IMR-90 (cell line): ENCODE data around the gene GP5. TPM values are rescaled to one million over a fixed set of nuclear protein-coding genes. Genes with fewer than 3 reads are reported as not detected.

Source experiments
- ATAC-seq: fragments of 200-7000 bp; cut with Tn5 transposase; 2 replicates; pipeline ENCODE4 v1.9.1; 2020; ENCODE audit warnings: low read depth, mild to moderate bottlenecking, moderate library complexity
- BruUV-seq: library from RNA; stranded (reverse); fragments of 400-500 nt; replicated peaks from 2 replicates; lab custom pipeline; 2021; lab: Mats Ljungman, UMichigan
- CTCF ChIA-PET: fragments of 300-600 bp; formaldehyde crosslinking; extraction: SDS; loops from one replicate; lab custom pipeline; 2021; ENCODE audit warnings: antibody characterized with exemption; lab: Yijun Ruan, JAX
- POLR2A ChIA-PET: fragments of 300-600 bp; sonication (Branson Sonifier 250); formaldehyde crosslinking; loops from one replicate; lab custom pipeline; 2022; ENCODE audit warnings: antibody characterized with exemption; ENCODE audit not compliant: unreplicated experiment; lab: Charles Lee
- DNase-seq: peaks from one replicate; pipeline ENCODE4 v3.0.0; 2013
- H2AFZ ChIP-seq: replicated peaks from 2 replicates; pipeline ENCODE3; 2013; ENCODE audit warnings: low read length, mild to moderate bottlenecking; ENCODE audit not compliant: poor library complexity
- H2AK5ac ChIP-seq: 2 replicates; pipeline ENCODE4 v1.6.1; 2013; ENCODE audit warnings: low read depth, low read length, inconsistent platforms
- H2AK9ac ChIP-seq: replicated peaks from 2 replicates; pipeline ENCODE3; 2013; ENCODE audit warnings: mild to moderate bottlenecking, low read depth, low read length, moderate library complexity; ENCODE audit not compliant: poor library complexity
- H2BK120ac ChIP-seq: 2 replicates; pipeline ENCODE4 v1.6.1; 2013; ENCODE audit warnings: low read depth, low read length, inconsistent platforms
- H2BK15ac ChIP-seq: 3 replicates; pipeline ENCODE4 v1.6.1; 2013; ENCODE audit warnings: low read depth, low read length, inconsistent platforms
- H2BK20ac ChIP-seq: 2 replicates; pipeline ENCODE4 v1.6.1; 2013; ENCODE audit warnings: low read depth, mild to moderate bottlenecking, inconsistent platforms, low read length, moderate library complexity
- H2BK5ac ChIP-seq: 2 replicates; pipeline ENCODE4 v1.6.1; 2013; ENCODE audit warnings: mild to moderate bottlenecking, low read depth, low read length, inconsistent platforms; ENCODE audit not compliant: poor library complexity, severe bottlenecking
- H3K14ac ChIP-seq: replicated peaks from 2 replicates; pipeline ENCODE4 v1.6.1; 2013; ENCODE audit warnings: low read depth, low read length, inconsistent platforms
- H3K18ac ChIP-seq: 2 replicates; pipeline ENCODE4 v1.6.1; 2013; ENCODE audit warnings: low read depth, low read length, control low read depth
- H3K23ac ChIP-seq: 2 replicates; pipeline ENCODE4 v1.6.1; 2013; ENCODE audit warnings: low read depth, low read length, inconsistent platforms
- H3K27ac ChIP-seq: 2 replicates; pipeline ENCODE4 v1.5.1; 2013; ENCODE audit warnings: mild to moderate bottlenecking, control low read depth, low read length; ENCODE audit not compliant: insufficient read depth
- H3K27me3 ChIP-seq: 2 replicates; pipeline ENCODE4 v1.6.1; 2013; ENCODE audit warnings: low read length; ENCODE audit not compliant: control insufficient read depth, insufficient read depth
- H3K36me3 ChIP-seq: 2 replicates; pipeline ENCODE4 v1.6.1; 2013; ENCODE audit warnings: low read length, mixed read lengths; ENCODE audit not compliant: control insufficient read depth, insufficient read depth
- H3K4ac ChIP-seq: 2 replicates; pipeline ENCODE4 v1.6.1; 2013; ENCODE audit warnings: low read depth, low read length, inconsistent platforms
- H3K4me1 ChIP-seq: 2 replicates; pipeline ENCODE4 v1.6.1; 2013; ENCODE audit warnings: low read length, mixed read lengths; ENCODE audit not compliant: control insufficient read depth, insufficient read depth
- H3K4me2 ChIP-seq: 2 replicates; pipeline ENCODE4 v1.6.1; 2013; ENCODE audit warnings: low read depth, mild to moderate bottlenecking, control low read depth, low read length, moderate library complexity
- H3K4me3 ChIP-seq: 2 replicates; pipeline ENCODE4 v1.5.1; 2013; ENCODE audit warnings: low read depth, mild to moderate bottlenecking, control low read depth, low read length, moderate library complexity; ENCODE audit not compliant: insufficient read depth
- H3K56ac ChIP-seq: 2 replicates; pipeline ENCODE4 v1.6.1; 2013; ENCODE audit warnings: low read length, inconsistent platforms; ENCODE audit not compliant: insufficient read depth; ENCODE audit errors: extremely low read depth
- H3K79me1 ChIP-seq, 2 experiments: 2 replicates each; pipeline ENCODE4 v1.6.1; 2013; ENCODE audit warnings: low read length in 2 of 2, inconsistent platforms in 1 of 2, low read depth in 1 of 2
- H3K9ac ChIP-seq: 2 replicates; pipeline ENCODE4 v1.6.1; 2013; ENCODE audit warnings: low read depth, low read length, control low read depth
- H3K9me1 ChIP-seq: 2 replicates; pipeline ENCODE4 v1.6.1; 2013; ENCODE audit warnings: low read length, inconsistent platforms; ENCODE audit not compliant: insufficient read depth
- H3K9me3 ChIP-seq: 2 replicates; pipeline ENCODE4 v1.6.1; 2013; ENCODE audit warnings: low read length; ENCODE audit not compliant: control insufficient read depth, insufficient read depth
- H4K20me1 ChIP-seq: 2 replicates; pipeline ENCODE4 v1.6.1; 2013; ENCODE audit warnings: low read length, inconsistent platforms; ENCODE audit not compliant: insufficient read depth
- H4K5ac ChIP-seq: 2 replicates; pipeline ENCODE4 v1.6.1; 2013; ENCODE audit warnings: mild to moderate bottlenecking, low read depth, low read length, control low read depth
- H4K8ac ChIP-seq, 2 experiments: 2 replicates each; pipeline ENCODE4 v1.6.1; 2013; ENCODE audit warnings: low read depth in 2 of 2, low read length in 2 of 2, control low read depth in 1 of 2, inconsistent platforms in 1 of 2
- H4K91ac ChIP-seq: 2 replicates; pipeline ENCODE4 v1.6.1; 2013; ENCODE audit warnings: low read depth, low read length, inconsistent platforms; ENCODE audit not compliant: insufficient read depth
- BHLHE40 ChIP-seq: fragments of 150-350 bp; IDR thresholded peaks from 2 replicates; pipeline ENCODE4 v1.6.1; 2016; ENCODE audit warnings: mild to moderate bottlenecking, low read depth, low read length
- CEBPB ChIP-seq: IDR thresholded peaks from 2 replicates; pipeline ENCODE4 v1.6.1; 2012; ENCODE audit warnings: low read depth, low read length, improper control_type of control experiment
- CHD1 ChIP-seq: IDR thresholded peaks from 2 replicates; pipeline ENCODE4 v1.6.1; 2012; ENCODE audit warnings: low read depth, low read length, improper control_type of control experiment
- FOS ChIP-seq: fragments of 150-350 bp; IDR thresholded peaks from 2 replicates; pipeline ENCODE4 v1.6.1; 2016; ENCODE audit warnings: low read depth, low read length
- MAFK ChIP-seq: IDR thresholded peaks from 2 replicates; pipeline ENCODE4 v1.6.1; 2012; ENCODE audit warnings: low read depth, low read length, improper control_type of control experiment
- MAZ ChIP-seq: IDR thresholded peaks from 2 replicates; pipeline ENCODE4 v1.6.1; 2012; ENCODE audit warnings: low read depth, mild to moderate bottlenecking, low read length, improper control_type of control experiment, moderate library complexity, borderline replicate concordance
- MXI1 ChIP-seq: IDR thresholded peaks from 2 replicates; pipeline ENCODE4 v1.6.1; 2012; ENCODE audit warnings: low read depth, mild to moderate bottlenecking, low read length, moderate library complexity, borderline replicate concordance
- NFE2L2 ChIP-seq: fragments of 150-350 bp; IDR thresholded peaks from 2 replicates; pipeline ENCODE4 v1.6.1; 2016; ENCODE audit warnings: low read depth, mild to moderate bottlenecking, low read length
- POLR2A ChIP-seq: IDR thresholded peaks from 2 replicates; pipeline ENCODE4 v1.6.1; 2012; ENCODE audit warnings: mild to moderate bottlenecking, low read depth, low read length
- RAD21 ChIP-seq: IDR thresholded peaks from 2 replicates; pipeline ENCODE4 v1.6.1; 2012; ENCODE audit warnings: low read length, improper control_type of control experiment
- RCOR1 ChIP-seq: IDR thresholded peaks from 2 replicates; pipeline ENCODE4 v1.6.1; 2012; ENCODE audit warnings: mild to moderate bottlenecking, low read length, improper control_type of control experiment; ENCODE audit not compliant: insufficient replicate concordance
- RFX5 ChIP-seq: IDR thresholded peaks from 2 replicates; pipeline ENCODE4 v1.8.0; 2012; ENCODE audit warnings: low read depth, mild to moderate bottlenecking, low read length, moderate library complexity
- SMC3 ChIP-seq: fragments of 150-350 bp; IDR thresholded peaks from 2 replicates; pipeline ENCODE4 v1.6.1; 2016; ENCODE audit warnings: low read depth, mild to moderate bottlenecking, antibody characterized with exemption, low read length, moderate library complexity
- WGBS, 2 experiments: methylation state at CpG; one replicate each; pipeline versions ENCODE4 v1.1.5 to v1.1.7; 2013; ENCODE audit warnings: missing lambda C conversion rate in 2 of 2; ENCODE audit not compliant: insufficient read length in 1 of 2; ENCODE audit errors: extremely low coverage in 2 of 2; 5-methylcytosine and 5-hydroxymethylcytosine counted together
- dilution Hi-C: fragments of 300-500 bp; cut with HindIII; formaldehyde crosslinking; loops from one replicate; pipeline ENCODE4 v1.14.3; 2018; ENCODE audit warnings: low sequenced_read_pairs; ENCODE audit not compliant: unreplicated experiment
- in situ Hi-C: fragments of 300-500 bp; cut with MboI; formaldehyde crosslinking; loops from 3 replicates; pipeline ENCODE4 v1.14.3; 2019; ENCODE audit warnings: low sequenced_read_pairs, inconsistent platforms, mixed read lengths
- intact Hi-C: fragments of 100-400 bp; cut with micrococcal nuclease; formaldehyde crosslinking; loops from 2 replicates; pipeline ENCODE4 v1.10.0; 2022
- polyA plus RNA-seq, 3 experiments: library from polyadenylated mRNA; depleted of rRNA; stranded (reverse); fragments of >200 nt; gene quantifications; 2 replicates each; pipeline ENCODE4 v1.2.3, GENCODE V29; 2012; ENCODE audit warnings: low replicate concordance in 1 of 3
- total RNA-seq: library from RNA; depleted of rRNA; stranded (reverse); fragments of >200 nt; gene quantifications from 2 replicates; pipeline ENCODE4 v1.2.3, GENCODE V29; 2012
- TF ChIP-seq, protein P1 (sequence below): fragments of 150-350 bp; IDR thresholded peaks from 2 replicates; pipeline ENCODE4 v1.6.1; 2016; ENCODE audit warnings: low read depth, mild to moderate bottlenecking, low read length, moderate library complexity, borderline replicate concordance
- TF ChIP-seq, protein P2 (sequence below): fragments of 150-350 bp; IDR thresholded peaks from 2 replicates; pipeline ENCODE4 v1.6.1; 2017; ENCODE audit warnings: mild to moderate bottlenecking, antibody characterized with exemption, low read length, low read depth
- TF ChIP-seq, protein P3 (sequence below): conservative IDR thresholded peaks from 2 replicates; pipeline ENCODE4 v1.5.1; 2012; ENCODE audit warnings: mild to moderate bottlenecking, low read depth, low read length, improper control_type of control experiment

GP5 gene
- total and polyA plus RNA-seq, 2 of the 4 experiments (the other 2 are of a cell fraction), result under 0.01 to 0.12 TPM

DNA sequence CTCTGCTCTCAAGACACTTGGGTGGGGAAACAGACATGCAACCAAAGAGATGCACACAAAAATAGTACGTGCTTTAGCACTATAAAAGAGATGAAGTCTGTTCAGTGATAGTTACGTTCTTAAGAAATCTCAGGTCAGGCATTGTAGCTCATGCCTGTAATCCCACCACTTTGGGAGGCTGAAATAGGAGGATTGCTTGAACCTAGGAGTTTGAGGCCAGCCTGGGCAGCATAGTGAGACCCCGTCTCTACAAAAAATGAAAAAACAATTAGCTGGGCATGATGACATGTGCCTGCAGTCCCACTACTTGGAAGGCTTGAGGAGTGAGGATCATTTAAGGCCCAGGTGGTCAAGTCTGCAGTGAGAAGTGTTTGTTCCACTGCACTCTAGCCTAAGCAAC is 35.4 kb upstream of the GP5 start:
- no peaks in the 10 kb centered on the region for H3K4me1 ChIP-seq
- H3K79me1 ChIP-seq, result peaks cover 25 to 38% of the 10 kb centered on the region in 2 experiments; a peak in 3 of 4 replicates
- CTCF ChIA-PET, result interaction anchor here (0.6 kb wide), 1 partner anchor 166 kb away, joined by 5 read pairs; no protein-coding TSS in a partner anchor
- intact Hi-C loops (no loop called here), in situ Hi-C loops (no loop called here), dilution Hi-C loops (no loop called here)
- H4K20me1 ChIP-seq, result peaks cover 10% of the 10 kb centered on the region; the same call in 1 of the 2 replicates
- TF ChIP-seq RFX5, result no peak
- no peak for TF ChIP-seq CHD1
- no peak for TF ChIP-seq RAD21
- no peak for TF ChIP-seq RCOR1
- no peak for TF ChIP-seq SMC3
- no peak for TF ChIP-seq BHLHE40
- TF ChIP-seq POLR2A, result no peak
- TF ChIP-seq, protein P1, sequence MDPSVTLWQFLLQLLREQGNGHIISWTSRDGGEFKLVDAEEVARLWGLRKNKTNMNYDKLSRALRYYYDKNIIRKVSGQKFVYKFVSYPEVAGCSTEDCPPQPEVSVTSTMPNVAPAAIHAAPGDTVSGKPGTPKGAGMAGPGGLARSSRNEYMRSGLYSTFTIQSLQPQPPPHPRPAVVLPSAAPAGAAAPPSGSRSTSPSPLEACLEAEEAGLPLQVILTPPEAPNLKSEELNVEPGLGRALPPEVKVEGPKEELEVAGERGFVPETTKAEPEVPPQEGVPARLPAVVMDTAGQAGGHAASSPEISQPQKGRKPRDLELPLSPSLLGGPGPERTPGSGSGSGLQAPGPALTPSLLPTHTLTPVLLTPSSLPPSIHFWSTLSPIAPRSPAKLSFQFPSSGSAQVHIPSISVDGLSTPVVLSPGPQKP, result no peak
- TF ChIP-seq FOS, result no peak
- TF ChIP-seq, protein P2, sequence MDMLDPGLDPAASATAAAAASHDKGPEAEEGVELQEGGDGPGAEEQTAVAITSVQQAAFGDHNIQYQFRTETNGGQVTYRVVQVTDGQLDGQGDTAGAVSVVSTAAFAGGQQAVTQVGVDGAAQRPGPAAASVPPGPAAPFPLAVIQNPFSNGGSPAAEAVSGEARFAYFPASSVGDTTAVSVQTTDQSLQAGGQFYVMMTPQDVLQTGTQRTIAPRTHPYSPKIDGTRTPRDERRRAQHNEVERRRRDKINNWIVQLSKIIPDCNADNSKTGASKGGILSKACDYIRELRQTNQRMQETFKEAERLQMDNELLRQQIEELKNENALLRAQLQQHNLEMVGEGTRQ, result no peak
- TF ChIP-seq NFE2L2, result no peak
- TF ChIP-seq MAFK, result no peak
- TF ChIP-seq MAZ, result no peak
- TF ChIP-seq, protein P3, sequence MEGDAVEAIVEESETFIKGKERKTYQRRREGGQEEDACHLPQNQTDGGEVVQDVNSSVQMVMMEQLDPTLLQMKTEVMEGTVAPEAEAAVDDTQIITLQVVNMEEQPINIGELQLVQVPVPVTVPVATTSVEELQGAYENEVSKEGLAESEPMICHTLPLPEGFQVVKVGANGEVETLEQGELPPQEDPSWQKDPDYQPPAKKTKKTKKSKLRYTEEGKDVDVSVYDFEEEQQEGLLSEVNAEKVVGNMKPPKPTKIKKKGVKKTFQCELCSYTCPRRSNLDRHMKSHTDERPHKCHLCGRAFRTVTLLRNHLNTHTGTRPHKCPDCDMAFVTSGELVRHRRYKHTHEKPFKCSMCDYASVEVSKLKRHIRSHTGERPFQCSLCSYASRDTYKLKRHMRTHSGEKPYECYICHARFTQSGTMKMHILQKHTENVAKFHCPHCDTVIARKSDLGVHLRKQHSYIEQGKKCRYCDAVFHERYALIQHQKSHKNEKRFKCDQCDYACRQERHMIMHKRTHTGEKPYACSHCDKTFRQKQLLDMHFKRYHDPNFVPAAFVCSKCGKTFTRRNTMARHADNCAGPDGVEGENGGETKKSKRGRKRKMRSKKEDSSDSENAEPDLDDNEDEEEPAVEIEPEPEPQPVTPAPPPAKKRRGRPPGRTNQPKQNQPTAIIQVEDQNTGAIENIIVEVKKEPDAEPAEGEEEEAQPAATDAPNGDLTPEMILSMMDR, result no peak
- no peak for TF ChIP-seq CEBPB
- no peak for TF ChIP-seq MXI1
- POLR2A ChIA-PET, result no interaction called here
- no peak overlapping the region for H4K8ac ChIP-seq
- H3K27me3 ChIP-seq, result no peaks in the 10 kb centered on the region
- no peak overlapping the region for H3K4me3 ChIP-seq
- no TSS peak for BruUV-seq
- ATAC-seq (no peak), DNase-seq (no peak)
- no peak overlapping the region for H3K27ac ChIP-seq
- no peak overlapping the region for H2BK120ac ChIP-seq
- H3K9me1 ChIP-seq, result no peaks in the 10 kb centered on the region
- H3K4ac ChIP-seq, result no peak overlapping the region
- H3K56ac ChIP-seq, result no peak overlapping the region
- H3K23ac ChIP-seq, result no peak overlapping the region
- H2BK15ac ChIP-seq, result no peak overlapping the region
- WGBS, 2 experiments, result 100% methylated on average over 1 of the region's 3 CpGs; no CpG with 5 or more reads in 1 of the 2 experiments
- H3K4me2 ChIP-seq, result no peak overlapping the region
- no peak overlapping the region for H4K91ac ChIP-seq
- no peak overlapping the region for H2BK5ac ChIP-seq
- no peak overlapping the region for H2AK9ac ChIP-seq
- no peak overlapping the region for H2AFZ ChIP-seq
- no peak overlapping the region for H3K18ac ChIP-seq
- no peaks in the 10 kb centered on the region for H3K9me3 ChIP-seq
- no peak overlapping the region for H3K14ac ChIP-seq
- H3K36me3 ChIP-seq, result peaks cover 50% of the 10 kb centered on the region
- no peak overlapping the region for H2BK20ac ChIP-seq
- no peak overlapping the region for H4K5ac ChIP-seq
- no peak overlapping the region for H3K9ac ChIP-seq
- H2AK5ac ChIP-seq, result no peak overlapping the region
